ENCODE measurements around the gene KIF26B.

- TF ChIP-seq CTCF (IDR thresholded peaks at IDR 0.05): no peak
- TF ChIP-seq POLR2A (IDR thresholded peaks at IDR 0.05): no peak
These were observed 121.7 kb downstream of the KIF26B start for GRCh38 chr1:245276445-245276844.

Data from body of pancreas (tissue), 4 donors.